Measurements from ENCODE around the gene DACH1.

The DACH1 gene

DNA sequence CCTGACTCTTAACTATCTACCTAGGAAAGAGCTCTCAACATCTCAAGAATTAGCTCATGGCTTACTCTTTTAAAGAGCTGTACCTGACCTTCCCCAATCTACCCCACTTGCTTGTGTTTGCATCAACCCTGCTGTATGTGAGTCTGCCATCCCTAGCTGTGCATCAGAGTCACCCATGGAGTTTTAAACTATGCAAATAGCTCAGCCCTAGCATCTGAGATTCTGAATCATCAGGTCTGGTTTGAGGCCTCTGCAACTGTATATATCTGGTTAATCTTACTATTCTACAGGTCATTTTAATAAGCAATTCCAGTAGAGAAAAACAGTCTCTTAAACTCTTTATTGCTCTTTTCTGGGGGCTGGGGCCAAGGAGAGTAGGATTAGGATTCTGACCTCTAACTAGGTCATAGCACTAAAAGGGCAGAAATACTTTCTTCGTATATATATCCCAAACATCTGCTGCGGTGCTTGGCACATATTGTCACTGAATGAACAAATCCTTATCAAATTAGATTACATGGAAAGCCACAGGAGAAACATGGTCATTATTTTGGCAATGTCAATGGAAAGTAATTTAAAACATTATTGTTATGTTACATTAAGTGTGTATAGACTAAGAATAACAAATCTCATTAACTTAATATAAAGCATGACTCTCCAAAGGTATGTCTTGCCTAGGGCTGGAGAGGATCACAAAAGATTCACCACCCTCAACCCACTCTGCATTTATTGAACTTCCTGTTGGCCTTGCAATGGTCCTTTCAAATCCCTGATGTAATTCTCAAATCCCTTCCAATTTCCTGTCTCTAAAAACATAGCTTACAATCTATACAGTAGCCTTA, 232.2 kb downstream of the DACH1 start:
- no peak overlapping the region for H3K27ac ChIP-seq (ENCODE audit: low read length)
- no peaks in the 10 kb centered on the region for H3K9me3 ChIP-seq (ENCODE audit: control insufficient read depth in 1 of 2, low read length in 2 of 2)
- H3K4me3 ChIP-seq (ENCODE audit: low read depth in 1 of 2, low read length in 2 of 2), result no peak overlapping the region
- H3K36me3 ChIP-seq (ENCODE audit: control insufficient read depth in 1 of 2, insufficient read depth in 2 of 2, low read length in 2 of 2), result no peaks in the 10 kb centered on the region
- H3K27me3 ChIP-seq (ENCODE audit: low read depth, low read length), result no peaks in the 10 kb centered on the region
- H3K4me1 ChIP-seq (ENCODE audit: control insufficient read depth in 1 of 2, insufficient read depth in 2 of 2, low read length in 2 of 2), result peaks cover 0 to 5% of the 10 kb centered on the region in 2 donors

- Histone ChIP-seq H3K4me3 (ENCODE audit: low read depth in 1 of 2, low read length in 2 of 2) (no peak overlapping the region), H3K4me1 (ENCODE audit: control insufficient read depth in 1 of 2, insufficient read depth in 2 of 2, low read length in 2 of 2) (peaks cover 0 to 5% of the 10 kb centered on the region in 2 donors), H3K27me3 (ENCODE audit: low read depth, low read length) (no peaks in the 10 kb centered on the region), H3K9me3 (ENCODE audit: control insufficient read depth in 1 of 2, low read length in 2 of 2) (no peaks in the 10 kb centered on the region), H3K27ac (ENCODE audit: low read length) (no peak overlapping the region), H3K36me3 (ENCODE audit: control insufficient read depth in 1 of 2, insufficient read depth in 2 of 2, low read length in 2 of 2) (no peaks in the 10 kb centered on the region)
Measured at GRCh38 chr13:71634182-71634581, 232.8 kb downstream of the DACH1 start.

GRCh38 chr13:71632721-71633120, 234.3 kb downstream of the DACH1 start:
- H3K27me3 ChIP-seq (ENCODE audit: low read depth, low read length), result no peaks in the 10 kb centered on the region
- no peaks in the 10 kb centered on the region for H3K36me3 ChIP-seq (ENCODE audit: control insufficient read depth in 1 of 2, insufficient read depth in 2 of 2, low read length in 2 of 2)
- no peak overlapping the region for H3K27ac ChIP-seq (ENCODE audit: low read length)
- peaks cover 0 to 5% of the 10 kb centered on the region in 2 donors for H3K4me1 ChIP-seq (ENCODE audit: control insufficient read depth in 1 of 2, insufficient read depth in 2 of 2, low read length in 2 of 2)
- no peak overlapping the region for H3K4me3 ChIP-seq (ENCODE audit: low read depth in 1 of 2, low read length in 2 of 2)
- H3K9me3 ChIP-seq (ENCODE audit: control insufficient read depth in 1 of 2, low read length in 2 of 2), result no peaks in the 10 kb centered on the region

DNA sequence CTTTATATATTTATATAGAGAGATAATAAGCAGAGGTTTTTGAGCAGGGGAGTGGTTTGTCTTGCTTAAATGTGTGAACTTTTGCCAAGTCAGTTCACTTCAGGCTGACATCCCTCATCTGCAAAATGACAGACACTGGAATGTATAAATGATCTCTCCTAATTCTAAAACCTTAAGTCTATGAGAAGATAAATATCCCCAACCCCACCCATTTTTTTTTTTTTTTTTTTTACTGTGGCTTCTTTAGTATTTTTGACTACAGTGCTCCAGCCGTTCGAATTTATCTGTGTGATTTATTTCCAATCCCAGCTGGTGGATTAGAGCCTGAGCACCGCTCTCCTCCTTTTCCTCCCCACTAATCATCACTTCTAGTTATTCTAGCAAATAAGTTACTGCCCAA, 234.8 kb downstream of the DACH1 start:
- no peak overlapping the region for H3K27ac ChIP-seq (ENCODE audit: low read length)
- no peaks in the 10 kb centered on the region for H3K9me3 ChIP-seq (ENCODE audit: control insufficient read depth in 1 of 2, low read length in 2 of 2)
- H3K36me3 ChIP-seq (ENCODE audit: control insufficient read depth in 1 of 2, insufficient read depth in 2 of 2, low read length in 2 of 2), result no peaks in the 10 kb centered on the region
- no peaks in the 10 kb centered on the region for H3K27me3 ChIP-seq (ENCODE audit: low read depth, low read length)
- no peak overlapping the region for H3K4me3 ChIP-seq (ENCODE audit: low read depth in 1 of 2, low read length in 2 of 2)
- peaks cover 0 to 5% of the 10 kb centered on the region in 2 donors for H3K4me1 ChIP-seq (ENCODE audit: control insufficient read depth in 1 of 2, insufficient read depth in 2 of 2, low read length in 2 of 2)

DNA sequence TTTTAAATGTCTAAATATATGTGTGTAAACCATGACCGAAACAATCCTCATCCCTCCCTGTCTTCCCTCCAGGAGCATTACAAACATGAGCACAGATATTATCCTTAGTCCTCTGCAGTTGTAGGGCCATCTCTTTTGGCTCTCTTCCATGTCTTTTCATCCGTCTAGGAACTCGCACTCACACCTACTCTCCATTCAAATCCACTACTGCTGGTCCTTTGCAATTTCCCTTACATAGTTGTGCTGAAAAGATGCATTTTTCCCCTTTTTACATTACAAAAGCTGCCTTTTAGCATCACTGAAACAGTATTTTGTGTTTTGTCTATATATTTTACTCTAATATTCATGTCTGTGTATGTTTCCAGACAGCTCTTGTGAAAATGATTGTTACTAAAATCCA, 237.8 kb downstream of the DACH1 start:
- Histone ChIP-seq H3K27ac (ENCODE audit: low read length) (no peak overlapping the region), H3K27me3 (ENCODE audit: low read depth, low read length) (no peaks in the 10 kb centered on the region), H3K36me3 (ENCODE audit: control insufficient read depth in 1 of 2, insufficient read depth in 2 of 2, low read length in 2 of 2) (no peaks in the 10 kb centered on the region), H3K4me1 (ENCODE audit: control insufficient read depth in 1 of 2, insufficient read depth in 2 of 2, low read length in 2 of 2) (peaks cover 0 to 5% of the 10 kb centered on the region in 2 donors), H3K9me3 (ENCODE audit: control insufficient read depth in 1 of 2, low read length in 2 of 2) (no peaks in the 10 kb centered on the region), H3K4me3 (ENCODE audit: low read depth in 1 of 2, low read length in 2 of 2) (no peak overlapping the region)

- no peaks in the 10 kb centered on the region for H3K4me1 ChIP-seq (ENCODE audit: control insufficient read depth in 1 of 2, insufficient read depth in 2 of 2, low read length in 2 of 2)
- no peaks in the 10 kb centered on the region for H3K9me3 ChIP-seq (ENCODE audit: control insufficient read depth in 1 of 2, low read length in 2 of 2)
- no peaks in the 10 kb centered on the region for H3K27me3 ChIP-seq (ENCODE audit: low read depth, low read length)
- no peak overlapping the region for H3K4me3 ChIP-seq (ENCODE audit: low read depth in 1 of 2, low read length in 2 of 2)
- no peaks in the 10 kb centered on the region for H3K36me3 ChIP-seq (ENCODE audit: control insufficient read depth in 1 of 2, insufficient read depth in 2 of 2, low read length in 2 of 2)
- H3K27ac ChIP-seq (ENCODE audit: low read length), result no peak overlapping the region
Measured at GRCh38 chr13:71626421-71627117, 240.4 kb downstream of the DACH1 start.

- no peaks in the 10 kb centered on the region for H3K27me3 ChIP-seq (ENCODE audit: low read depth, low read length)
- H3K4me1 ChIP-seq (ENCODE audit: control insufficient read depth in 1 of 2, insufficient read depth in 2 of 2, low read length in 2 of 2), result no peaks in the 10 kb centered on the region
- H3K27ac ChIP-seq (ENCODE audit: low read length), result no peak overlapping the region
- H3K36me3 ChIP-seq (ENCODE audit: control insufficient read depth in 1 of 2, insufficient read depth in 2 of 2, low read length in 2 of 2), result no peaks in the 10 kb centered on the region
- no peak overlapping the region for H3K4me3 ChIP-seq (ENCODE audit: low read depth in 1 of 2, low read length in 2 of 2)
- H3K9me3 ChIP-seq (ENCODE audit: control insufficient read depth in 1 of 2, low read length in 2 of 2), result no peaks in the 10 kb centered on the region
Measured at GRCh38 chr13:71625694-71626093, 241.3 kb downstream of the DACH1 start.

- Histone ChIP-seq H3K4me3 (ENCODE audit: low read depth in 1 of 2, low read length in 2 of 2) (no peak overlapping the region), H3K27ac (ENCODE audit: low read length) (peak overlapping the region; percentile 29), H3K9me3 (ENCODE audit: control insufficient read depth in 1 of 2, low read length in 2 of 2) (no peaks in the 10 kb centered on the region), H3K4me1 (ENCODE audit: control insufficient read depth in 1 of 2, insufficient read depth in 2 of 2, low read length in 2 of 2) (no peaks in the 10 kb centered on the region), H3K27me3 (ENCODE audit: low read depth, low read length) (no peaks in the 10 kb centered on the region), H3K36me3 (ENCODE audit: control insufficient read depth in 1 of 2, insufficient read depth in 2 of 2, low read length in 2 of 2) (no peaks in the 10 kb centered on the region)
Measured at GRCh38 chr13:71624653-71625600, 242.1 kb downstream of the DACH1 start.

DNA sequence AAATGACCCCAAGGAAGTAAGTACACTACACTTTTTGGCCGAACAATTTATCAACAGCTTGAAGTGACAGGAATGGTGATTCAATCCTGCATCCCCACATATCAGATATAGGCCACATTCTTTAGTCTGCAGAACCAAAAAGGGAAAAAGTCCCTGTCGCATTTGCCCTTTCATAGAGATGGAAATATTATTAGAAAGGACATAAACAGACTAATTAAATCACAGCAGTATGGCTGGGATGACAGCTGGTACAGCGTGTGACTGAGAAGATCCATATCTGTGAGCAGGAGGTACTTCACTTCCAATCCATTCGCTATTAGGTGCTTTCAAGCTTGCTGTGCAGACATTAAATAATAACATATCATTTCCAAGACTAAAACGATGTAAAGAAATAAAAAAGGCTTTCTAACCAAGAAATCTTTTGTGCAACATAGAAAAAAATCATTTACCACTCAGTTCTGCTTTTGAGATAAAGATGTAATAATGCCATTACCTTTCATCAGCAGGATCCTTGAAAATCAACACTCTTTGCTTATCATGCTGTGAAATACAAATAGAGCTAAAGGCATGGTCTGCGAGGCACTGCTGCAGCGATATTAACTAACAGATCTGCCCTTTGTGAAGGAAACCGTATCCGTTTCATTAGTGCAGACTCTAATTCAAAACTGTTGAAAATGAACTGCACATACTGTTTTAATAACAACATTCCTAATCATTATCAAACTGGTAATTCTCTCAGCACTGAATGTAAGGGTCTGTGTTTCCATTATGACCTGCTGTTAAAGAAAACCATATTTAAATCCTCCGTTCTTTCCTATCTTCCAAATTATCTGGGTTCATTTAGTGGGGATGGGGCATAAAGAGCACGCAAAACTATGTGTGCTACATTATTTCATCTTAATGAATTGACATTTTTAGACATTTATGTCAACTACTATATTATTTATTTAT, 245.6 kb downstream of the DACH1 start:
- Histone ChIP-seq H3K27me3 (ENCODE audit: low read depth, low read length) (no peaks in the 10 kb centered on the region), H3K9me3 (ENCODE audit: control insufficient read depth in 1 of 2, low read length in 2 of 2) (no peaks in the 10 kb centered on the region), H3K36me3 (ENCODE audit: control insufficient read depth in 1 of 2, insufficient read depth in 2 of 2, low read length in 2 of 2) (no peaks in the 10 kb centered on the region), H3K27ac (ENCODE audit: low read length) (no peak overlapping the region), H3K4me3 (ENCODE audit: low read depth in 1 of 2, low read length in 2 of 2) (no peak overlapping the region), H3K4me1 (ENCODE audit: control insufficient read depth in 1 of 2, insufficient read depth in 2 of 2, low read length in 2 of 2) (no peaks in the 10 kb centered on the region)

- Histone ChIP-seq H3K4me1 (ENCODE audit: control insufficient read depth in 1 of 2, insufficient read depth in 2 of 2, low read length in 2 of 2) (no peaks in the 10 kb centered on the region), H3K4me3 (ENCODE audit: low read depth in 1 of 2, low read length in 2 of 2) (no peak overlapping the region), H3K27me3 (ENCODE audit: low read depth, low read length) (no peaks in the 10 kb centered on the region), H3K36me3 (ENCODE audit: control insufficient read depth in 1 of 2, insufficient read depth in 2 of 2, low read length in 2 of 2) (no peaks in the 10 kb centered on the region), H3K9me3 (ENCODE audit: control insufficient read depth in 1 of 2, low read length in 2 of 2) (no peaks in the 10 kb centered on the region), H3K27ac (ENCODE audit: low read length) (no peak overlapping the region)
Measured at GRCh38 chr13:71619096-71619495, 247.9 kb downstream of the DACH1 start.

Measured in muscle layer of duodenum (tissue), 2 donors.